Liver (tissue), 9 donors: ENCODE measurements around the gene TMEM245. TPM values are rescaled to one million over a fixed set of nuclear protein-coding genes. Genes with fewer than 3 reads are reported as not detected.

Experiments
- DNase-seq: peaks from one replicate; pipeline ENCODE4 v3.0.0-alpha.2; 2017; ENCODE audit warnings: low spot score
- H3K27ac ChIP-seq, 2 donors: one replicate each; pipeline ENCODE4 v1.7.0; 2013; ENCODE audit warnings: inconsistent platforms in 2 of 2, low read length in 2 of 2, control low read depth in 1 of 2, low read depth in 1 of 2, mild to moderate bottlenecking in 1 of 2
- H3K27me3 ChIP-seq, 4 donors: one replicate each; pipeline versions ENCODE4 v1.6.1 to v1.7.0; 2013; ENCODE audit warnings: low read length in 3 of 4, inconsistent platforms in 1 of 4, mild to moderate bottlenecking in 1 of 4, moderate library complexity in 1 of 4; ENCODE audit not compliant: control insufficient read depth in 4 of 4, insufficient read depth in 4 of 4
- H3K36me3 ChIP-seq, 4 donors: one replicate each; pipeline versions ENCODE4 v1.6.1 to v1.7.0; 2013; ENCODE audit warnings: low read length in 3 of 4, mild to moderate bottlenecking in 3 of 4, low read depth in 1 of 4, moderate library complexity in 1 of 4; ENCODE audit not compliant: control insufficient read depth in 4 of 4, insufficient read depth in 3 of 4
- H3K4me1 ChIP-seq, 4 donors: one replicate each; pipeline versions ENCODE4 v1.6.1 to v1.7.0; 2013; ENCODE audit warnings: low read length in 3 of 4, mild to moderate bottlenecking in 3 of 4, moderate library complexity in 1 of 4; ENCODE audit not compliant: control insufficient read depth in 4 of 4, insufficient read depth in 4 of 4
- H3K4me3 ChIP-seq, 3 donors: one replicate each; pipeline versions ENCODE4 v1.6.1 to v1.7.0; 2013; ENCODE audit warnings: low read length in 3 of 3, control low read depth in 1 of 3, low read depth in 1 of 3, mild to moderate bottlenecking in 1 of 3
- H3K9ac ChIP-seq, 2 donors: one replicate each; pipeline ENCODE4 v1.7.0; 2013; ENCODE audit warnings: low read length in 2 of 2, mild to moderate bottlenecking in 2 of 2, moderate library complexity in 2 of 2, control low read depth in 1 of 2, low read depth in 1 of 2
- H3K9me3 ChIP-seq, 4 donors: one replicate each; pipeline versions ENCODE4 v1.6.1 to v1.7.0; 2013; ENCODE audit warnings: low read length in 3 of 4; ENCODE audit not compliant: control insufficient read depth in 4 of 4
- ATF3 ChIP-seq: IDR thresholded peaks from 2 replicates; pipeline ENCODE4 v1.6.1; 2016; ENCODE audit warnings: antibody characterized with exemption
- EGR1 ChIP-seq, 2 donors: IDR thresholded peaks; 2 replicates each; pipeline ENCODE4 v1.6.1; 2016 to 2018; ENCODE audit warnings: antibody characterized with exemption in 2 of 2, low read depth in 2 of 2
- FOXA2 ChIP-seq: IDR thresholded peaks from 2 replicates; pipeline ENCODE4 v1.6.1; 2016; ENCODE audit warnings: antibody characterized with exemption
- GABPA ChIP-seq, 2 donors: IDR thresholded peaks in 1 of 2; conservative IDR thresholded peaks in 1 of 2; 2 replicates each; pipeline ENCODE4 v1.6.1; 2016; ENCODE audit warnings: antibody characterized with exemption in 2 of 2, mild to moderate bottlenecking in 1 of 2, moderate library complexity in 1 of 2
- HNF4A ChIP-seq, 2 donors: conservative IDR thresholded peaks; 2 replicates each; pipeline ENCODE4 v1.6.1; 2016; ENCODE audit warnings: antibody characterized with exemption in 2 of 2, mild to moderate bottlenecking in 2 of 2
- HNF4G ChIP-seq: IDR thresholded peaks from 2 replicates; pipeline ENCODE4 v1.6.1; 2016; ENCODE audit warnings: antibody characterized with exemption
- JUND ChIP-seq, 2 donors: IDR thresholded peaks; 2 replicates each; pipeline ENCODE4 v1.6.1; 2016; ENCODE audit warnings: antibody characterized with exemption in 2 of 2
- MAX ChIP-seq: IDR thresholded peaks from 2 replicates; pipeline ENCODE4 v1.6.1; 2016; ENCODE audit warnings: antibody characterized with exemption
- NR2F2 ChIP-seq: IDR thresholded peaks from 2 replicates; pipeline ENCODE4 v1.6.1; 2016; ENCODE audit warnings: antibody characterized with exemption
- RAD21 ChIP-seq, 2 donors: IDR thresholded peaks; 2 replicates each; pipeline ENCODE4 v1.6.1; 2016; ENCODE audit warnings: antibody characterized with exemption in 2 of 2, mild to moderate bottlenecking in 2 of 2
- REST ChIP-seq: IDR thresholded peaks from 2 replicates; pipeline ENCODE4 v1.6.1; 2016; ENCODE audit warnings: antibody characterized with exemption, mild to moderate bottlenecking
- RXRA ChIP-seq, 2 donors: IDR thresholded peaks; 2 replicates each; pipeline ENCODE4 v1.6.1; 2017 to 2018; ENCODE audit warnings: antibody characterized with exemption in 2 of 2, mild to moderate bottlenecking in 1 of 2
- SP1 ChIP-seq: IDR thresholded peaks from 2 replicates; pipeline ENCODE4 v1.6.1; 2018; ENCODE audit warnings: antibody characterized with exemption, mild to moderate bottlenecking
- TAF1 ChIP-seq: conservative IDR thresholded peaks from 2 replicates; pipeline ENCODE4 v1.6.1; 2016; ENCODE audit warnings: antibody characterized with exemption, mild to moderate bottlenecking
- YY1 ChIP-seq: IDR thresholded peaks from 2 replicates; pipeline ENCODE4 v1.6.1; 2016; ENCODE audit warnings: antibody characterized with exemption, mild to moderate bottlenecking
- WGBS: extraction: QIAGEN DNeasy Blood & Tissue Kit; methylation state at CpG from one replicate; pipeline ENCODE4 v1.1.7; 2013; 5-methylcytosine and 5-hydroxymethylcytosine counted together
- polyA plus RNA-seq, 2 donors: library from polyadenylated mRNA; stranded (reverse) in 1 of 2; unstranded in 1 of 2; fragments of 200-250 nt in 1 of 2; fragments of >200 nt in 1 of 2; fragmentation: Nextera tagmentation in 1 of 2; extraction: Ambion mirVana in 1 of 2; gene quantifications; one replicate each; pipeline versions ENCODE4 v1.2.1 to v1.2.3, GENCODE V29; 2013 to 2015
- total RNA-seq, 2 donors: library from RNA; depleted of rRNA; stranded (reverse); fragments of >200 nt; gene quantifications; one replicate each; pipeline ENCODE4 v1.2.3, GENCODE V29; 2014
- donor health status: healthy.
- donor health status: healthy.
- donor health status: healthy.
- donor health status: healthy.
- donor health status: healthy.

The TMEM245 gene
- total and polyA plus RNA-seq, 4 donors, result 13.7 to 75.3 (median 31.2) TPM

GRCh38 chr9:109108318-109108717, 11.4 kb downstream of the TMEM245 start:
- Histone ChIP-seq H3K4me3 (no peak overlapping the region), H3K9me3 (no peaks in the 10 kb centered on the region), H3K27me3 (no peaks in the 10 kb centered on the region), H3K4me1 (peaks cover 0 to 16% (median 9%) of the 10 kb centered on the region in 4 donors), H3K27ac (no peak overlapping the region), H3K9ac (no peak overlapping the region), H3K36me3 (peaks cover 0 to 5% (median 3%) of the 10 kb centered on the region in 4 donors)
- WGBS, result 69% methylated on average over 4 of the region's 4 CpGs
- no peak for TF ChIP-seq GABPA (IDR thresholded peaks at IDR 0.05 in 1 of 2, conservative IDR thresholded peaks at IDR 0.05 in 1 of 2)
- TF ChIP-seq SP1, result no peak
- no peak for TF ChIP-seq NR2F2
- no peak for TF ChIP-seq REST
- no peak for TF ChIP-seq HNF4A (conservative IDR thresholded peaks at IDR 0.05)
- TF ChIP-seq HNF4G, result no peak
- no peak for TF ChIP-seq RAD21 (IDR thresholded peaks at IDR 0.05)
- no peak for TF ChIP-seq MAX
- TF ChIP-seq YY1, result no peak
- no peak for TF ChIP-seq EGR1 (IDR thresholded peaks at IDR 0.05; ENCODE audit: low read depth in 2 of 2)
- no peak for TF ChIP-seq FOXA2
- TF ChIP-seq ATF3, result no peak
- TF ChIP-seq TAF1, result no peak
- TF ChIP-seq RXRA (IDR thresholded peaks at IDR 0.05), result no peak
- no peak for DNase-seq

- Histone ChIP-seq H3K27me3 (no peaks in the 10 kb centered on the region), H3K9me3 (no peaks in the 10 kb centered on the region), H3K36me3 (peaks cover 0 to 10% (median 5%) of the 10 kb centered on the region in 4 donors), H3K9ac (no peak overlapping the region), H3K4me3 (no peak overlapping the region), H3K4me1 (peaks cover 0 to 16% (median 9%) of the 10 kb centered on the region in 4 donors), H3K27ac (no peak overlapping the region)
- no peak for TF ChIP-seq RXRA (IDR thresholded peaks at IDR 0.05)
- TF ChIP-seq ATF3, result no peak
- no peak for TF ChIP-seq REST
- TF ChIP-seq TAF1, result no peak
- TF ChIP-seq YY1, result no peak
- TF ChIP-seq JUND (IDR thresholded peaks at IDR 0.05), result no peak
- TF ChIP-seq RAD21 (IDR thresholded peaks at IDR 0.05), result no peak
- no peak for TF ChIP-seq HNF4A (conservative IDR thresholded peaks at IDR 0.05)
- TF ChIP-seq FOXA2, result no peak
- TF ChIP-seq EGR1 (IDR thresholded peaks at IDR 0.05; ENCODE audit: low read depth in 2 of 2), result no peak
- TF ChIP-seq MAX, result no peak
- no peak for TF ChIP-seq GABPA (IDR thresholded peaks at IDR 0.05 in 1 of 2, conservative IDR thresholded peaks at IDR 0.05 in 1 of 2)
- TF ChIP-seq NR2F2, result no peak
- no peak for TF ChIP-seq SP1
- TF ChIP-seq HNF4G, result no peak
- no peak for DNase-seq
- 59% methylated on average over 4 of the region's 4 CpGs for WGBS
Measured at GRCh38 chr9:109107402-109108240, 12.1 kb downstream of the TMEM245 start.
